Cardiac muscle cell (in vitro differentiated cells and primary cell): ENCODE measurements around the gene SNX30. TPM values are rescaled to one million over a fixed set of nuclear protein-coding genes. Genes with fewer than 3 reads are reported as not detected.

Experiments used
- DNase-seq, 2 donors: peaks; one replicate each; pipeline versions ENCODE4 v3.0.0 to v3.0.0-alpha.2; 2010 to 2017; ENCODE audit warnings: low read depth in 1 of 2, low spot score in 1 of 2
- H3K27ac ChIP-seq: fragments of 200-600 bp; sonication (generic); 2 replicates; pipeline ENCODE4 v1.5.1; 2016
- H3K27me3 ChIP-seq: fragments of 200-600 bp; sonication (generic); 2 replicates; pipeline ENCODE4 v1.6.0; 2016; ENCODE audit warnings: control low read depth
- H3K36me3 ChIP-seq: fragments of 200-600 bp; sonication (generic); 2 replicates; pipeline ENCODE4 v1.5.1; 2016; ENCODE audit warnings: control low read depth
- H3K4me1 ChIP-seq: fragments of 200-600 bp; sonication (generic); 2 replicates; pipeline ENCODE4 v1.8.1; 2017; ENCODE audit warnings: low read depth, mild to moderate bottlenecking, mixed run types
- H3K4me3 ChIP-seq: fragments of 200-600 bp; sonication (generic); 2 replicates; pipeline ENCODE4 v1.5.1; 2016; ENCODE audit warnings: mild to moderate bottlenecking
- H3K9me3 ChIP-seq: fragments of 200-600 bp; sonication (generic); 2 replicates; pipeline ENCODE4 v1.5.1; 2017; ENCODE audit warnings: low read depth, mild to moderate bottlenecking, control low read depth
- CTCF ChIP-seq: IDR thresholded peaks from 2 replicates; pipeline ENCODE4 v1.5.1; 2012; ENCODE audit warnings: low read depth, mild to moderate bottlenecking, low read length
- polyA plus RNA-seq: library from polyadenylated mRNA; unstranded; fragments of >200 nt; fragmentation: Nextera tagmentation; extraction: Ambion mirVana; gene quantifications from 2 replicates; pipeline ENCODE4 v1.2.1, GENCODE V29; 2016
- total RNA-seq: library from RNA; depleted of rRNA; stranded (reverse); fragments of >200 nt; gene quantifications from 2 replicates; pipeline ENCODE4 v1.2.3, GENCODE V29; 2016

Gene SNX30
- total and polyA plus RNA-seq, 2 experiments from 2014 or later, result 3.4 to 8.3 TPM

- no peak for TF ChIP-seq CTCF
- no peaks in the 10 kb centered on the region for H3K4me1 ChIP-seq
- DNase-seq, result peak in 1 of 2 donors; percentile 5
- no peaks in the 10 kb centered on the region for H3K27me3 ChIP-seq
- no peak overlapping the region for H3K4me3 ChIP-seq
- peak overlapping the region; percentile 4 for H3K27ac ChIP-seq
- H3K36me3 ChIP-seq, result no peaks in the 10 kb centered on the region
- H3K9me3 ChIP-seq, result no peaks in the 10 kb centered on the region
Measured at GRCh38 chr9:112764837-112765236, 14.3 kb downstream of the SNX30 start.

GRCh38 chr9:112765281-112765680 lies 14.7 kb downstream of the SNX30 start:
- DNase-seq, result no peak
- Histone ChIP-seq H3K4me1 (no peaks in the 10 kb centered on the region), H3K4me3 (no peak overlapping the region), H3K27ac (no peak overlapping the region), H3K27me3 (no peaks in the 10 kb centered on the region), H3K9me3 (no peaks in the 10 kb centered on the region), H3K36me3 (no peaks in the 10 kb centered on the region)
- no peak for TF ChIP-seq CTCF

GRCh38 chr9:112771359-112772214 lies 21.0 kb downstream of the SNX30 start:
- no peaks in the 10 kb centered on the region for H3K36me3 ChIP-seq
- H3K9me3 ChIP-seq, result no peaks in the 10 kb centered on the region
- peak in 1 of 2 donors; percentile 49 for DNase-seq
- no peaks in the 10 kb centered on the region for H3K27me3 ChIP-seq
- no peak overlapping the region for H3K27ac ChIP-seq
- H3K4me3 ChIP-seq, result no peak overlapping the region
- H3K4me1 ChIP-seq, result no peaks in the 10 kb centered on the region
- no peak for TF ChIP-seq CTCF

- no peaks in the 10 kb centered on the region for H3K4me1 ChIP-seq
- no peak overlapping the region for H3K27ac ChIP-seq
- no peak overlapping the region for H3K4me3 ChIP-seq
- DNase-seq, result no peak
- no peaks in the 10 kb centered on the region for H3K9me3 ChIP-seq
- H3K36me3 ChIP-seq, result no peaks in the 10 kb centered on the region
- TF ChIP-seq CTCF, result no peak
- no peaks in the 10 kb centered on the region for H3K27me3 ChIP-seq
Measured at GRCh38 chr9:112772215-112772509, 21.6 kb downstream of the SNX30 start.

- Histone ChIP-seq H3K27ac (no peak overlapping the region), H3K4me1 (no peaks in the 10 kb centered on the region), H3K4me3 (no peak overlapping the region), H3K9me3 (no peaks in the 10 kb centered on the region), H3K27me3 (no peaks in the 10 kb centered on the region), H3K36me3 (no peaks in the 10 kb centered on the region)
- no peak for DNase-seq
- TF ChIP-seq CTCF, result no peak
Measured at GRCh38 chr9:112772551-112772950, 22.0 kb downstream of the SNX30 start.
